Parathyroid adenoma (tissue), 2 donors: ENCODE results near the gene CCL3.

Source experiments
- H2AFZ ChIP-seq: fragments of 300-600 bp; sonication (generic); one replicate; pipeline ENCODE4 v1.7.0; 2017; ENCODE audit warnings: antibody characterized with exemption, mild to moderate bottlenecking
- H3K27ac ChIP-seq: fragments of 300-600 bp; sonication (generic); one replicate; pipeline ENCODE4 v1.7.0; 2017
- H3K27me3 ChIP-seq: fragments of 300-600 bp; sonication (generic); one replicate; pipeline ENCODE4 v1.7.0; 2017; ENCODE audit warnings: low read length; ENCODE audit not compliant: control insufficient read depth, insufficient read depth
- H3K36me3 ChIP-seq: fragments of 300-600 bp; sonication (generic); one replicate; pipeline ENCODE4 v1.7.0; 2017; ENCODE audit warnings: low read length; ENCODE audit not compliant: control insufficient read depth, insufficient read depth
- H3K4me1 ChIP-seq: fragments of 300-600 bp; sonication (generic); one replicate; pipeline ENCODE4 v1.7.0; 2017; ENCODE audit warnings: control low read depth
- H3K4me2 ChIP-seq: fragments of 300-600 bp; sonication (generic); one replicate; pipeline ENCODE4 v1.7.0; 2017; ENCODE audit warnings: low read length
- H3K4me3 ChIP-seq: fragments of 300-600 bp; sonication (generic); one replicate; pipeline ENCODE4 v1.7.0; 2017; ENCODE audit warnings: low read depth, low read length
- H3K79me2 ChIP-seq: fragments of 300-600 bp; sonication (generic); one replicate; pipeline ENCODE4 v1.7.0; 2017; ENCODE audit warnings: control low read depth
- H3K9ac ChIP-seq: fragments of 300-600 bp; sonication (generic); one replicate; pipeline ENCODE4 v1.7.0; 2017; ENCODE audit warnings: mild to moderate bottlenecking
- H3K9me3 ChIP-seq: fragments of 300-600 bp; sonication (generic); one replicate; pipeline ENCODE4 v1.7.0; 2017; ENCODE audit warnings: low read length; ENCODE audit not compliant: control insufficient read depth
- CTCF ChIP-seq: fragments of 300-600 bp; sonication (generic); IDR thresholded peaks from one replicate; pipeline ENCODE4 v1.7.0; 2017; ENCODE audit warnings: antibody characterized with exemption, mild to moderate bottlenecking
- donor health status: primary hyperparathyroidism.

The CCL3 gene

GRCh38 chr17:36071751-36072150, 18.2 kb downstream of the CCL3 start:
- H3K27ac ChIP-seq: no peak overlapping the region
- no peak overlapping the region for H3K9ac ChIP-seq
- no peaks in the 10 kb centered on the region for H3K27me3 ChIP-seq
- H3K4me2 ChIP-seq: no peak overlapping the region
- H3K79me2 ChIP-seq: no peaks in the 10 kb centered on the region
- H3K9me3 ChIP-seq: no peaks in the 10 kb centered on the region
- TF ChIP-seq CTCF: no peak
- no peaks in the 10 kb centered on the region for H3K4me1 ChIP-seq
- H3K36me3 ChIP-seq: no peaks in the 10 kb centered on the region
- no peak overlapping the region for H3K4me3 ChIP-seq
- no peak overlapping the region for H2AFZ ChIP-seq

GRCh38 chr17:36070427-36070826, 19.5 kb downstream of the CCL3 start:
- no peaks in the 10 kb centered on the region for H3K9me3 ChIP-seq
- no peaks in the 10 kb centered on the region for H3K36me3 ChIP-seq
- no peak for TF ChIP-seq CTCF
- H3K79me2 ChIP-seq: no peaks in the 10 kb centered on the region
- H3K9ac ChIP-seq: no peak overlapping the region
- H3K27me3 ChIP-seq: no peaks in the 10 kb centered on the region
- H3K27ac ChIP-seq: no peak overlapping the region
- H2AFZ ChIP-seq: no peak overlapping the region
- H3K4me3 ChIP-seq: no peak overlapping the region
- no peaks in the 10 kb centered on the region for H3K4me1 ChIP-seq
- H3K4me2 ChIP-seq: no peak overlapping the region

GRCh38 chr17:36069136-36069535, 20.8 kb downstream of the CCL3 start:
- Histone ChIP-seq H3K27ac (no peak overlapping the region), H3K27me3 (no peaks in the 10 kb centered on the region)

GRCh38 chr17:36068524-36068923, 21.4 kb downstream of the CCL3 start:
- Histone ChIP-seq H3K27ac (no peak overlapping the region), H3K79me2 (no peaks in the 10 kb centered on the region), H3K4me1 (no peaks in the 10 kb centered on the region), H2AFZ (no peak overlapping the region), H3K9me3 (no peaks in the 10 kb centered on the region), H3K27me3 (no peaks in the 10 kb centered on the region), H3K9ac (no peak overlapping the region), H3K4me3 (no peak overlapping the region), H3K36me3 (no peaks in the 10 kb centered on the region), H3K4me2 (no peak overlapping the region)
- no peak for TF ChIP-seq CTCF

More at GRCh38 chr17:36069136-36069535, 20.8 kb downstream of the CCL3 start:
- Histone ChIP-seq H3K4me2 (no peak overlapping the region), H3K4me3 (no peak overlapping the region), H3K9me3 (no peaks in the 10 kb centered on the region), H3K9ac (no peak overlapping the region), H3K36me3 (no peaks in the 10 kb centered on the region), H3K79me2 (no peaks in the 10 kb centered on the region), H2AFZ (no peak overlapping the region), H3K4me1 (no peaks in the 10 kb centered on the region)
- no peak for TF ChIP-seq CTCF

- no peak overlapping the region for H3K4me2 ChIP-seq
- no peak overlapping the region for H2AFZ ChIP-seq
- H3K4me1 ChIP-seq: no peaks in the 10 kb centered on the region
- H3K9ac ChIP-seq: no peak overlapping the region
- TF ChIP-seq CTCF: no peak
- no peak overlapping the region for H3K27ac ChIP-seq
- no peaks in the 10 kb centered on the region for H3K9me3 ChIP-seq
- H3K4me3 ChIP-seq: no peak overlapping the region
- no peaks in the 10 kb centered on the region for H3K79me2 ChIP-seq
- H3K27me3 ChIP-seq: no peaks in the 10 kb centered on the region
- no peaks in the 10 kb centered on the region for H3K36me3 ChIP-seq
Observed at GRCh38 chr17:36066365-36066985, 23.5 kb downstream of the CCL3 start.
